Regular cardiac myocyte (primary cell): ENCODE results near the gene SNAI1. TPM values are rescaled to one million over a fixed set of nuclear protein-coding genes. Genes with fewer than 3 reads are reported as not detected.

Experiments
- total RNA-seq: library from RNA; depleted of rRNA; stranded (reverse); fragments of >200 nt; gene quantifications from 2 replicates; pipeline ENCODE4 v1.2.3, GENCODE V29; 2014

Gene SNAI1
- 0.56 and 1.3 TPM in 2 replicates for total RNA-seq

GRCh38 chr20:49982346-49983122 is at the start of gene SNAI1:
TSS of gene SNAI1 (plus strand) at chr20:49982980. CDS start at chr20:49983060, 80 bp downstream.

GRCh38 chr20:49936153-49937026 is 46.4 kb upstream of the SNAI1 start, which contains the start of gene RNF114:
TSS of gene RNF114 (plus strand) at chr20:49936397. CDS start at chr20:49936413, 16 bp downstream.

Other genes starting within 250 kb of the SNAI1 start
- gene SLC9A8, start 170.2 kb upstream of the SNAI1 start, total RNA-seq = 4.6 and 6.8 TPM in 2 replicates
- 0.56 and 1.7 TPM in 2 replicates for gene SPATA2, start 67.5 kb upstream of the SNAI1 start, total RNA-seq
- gene RNF114, start 46.6 kb upstream of the SNAI1 start, total RNA-seq = 92.8 and 150 TPM in 2 replicates
- gene UBE2V1, start 130.2 kb downstream of the SNAI1 start, total RNA-seq = 24.9 and 30.4 TPM in 2 replicates
- 15.9 and 20.0 TPM in 2 replicates for gene PEDS1, start 170.7 kb downstream of the SNAI1 start, total RNA-seq
- 42.9 and 115 TPM in 2 replicates for gene CEBPB, start 207.8 kb downstream of the SNAI1 start, total RNA-seq